ENCODE results near the gene ST3GAL5.
"Not testable (repeated sequence)": the region's sequence is repeated elsewhere in the genome, so short reads cannot be mapped to it uniquely, and the experiment has no call there.

ST3GAL5 gene

DNA sequence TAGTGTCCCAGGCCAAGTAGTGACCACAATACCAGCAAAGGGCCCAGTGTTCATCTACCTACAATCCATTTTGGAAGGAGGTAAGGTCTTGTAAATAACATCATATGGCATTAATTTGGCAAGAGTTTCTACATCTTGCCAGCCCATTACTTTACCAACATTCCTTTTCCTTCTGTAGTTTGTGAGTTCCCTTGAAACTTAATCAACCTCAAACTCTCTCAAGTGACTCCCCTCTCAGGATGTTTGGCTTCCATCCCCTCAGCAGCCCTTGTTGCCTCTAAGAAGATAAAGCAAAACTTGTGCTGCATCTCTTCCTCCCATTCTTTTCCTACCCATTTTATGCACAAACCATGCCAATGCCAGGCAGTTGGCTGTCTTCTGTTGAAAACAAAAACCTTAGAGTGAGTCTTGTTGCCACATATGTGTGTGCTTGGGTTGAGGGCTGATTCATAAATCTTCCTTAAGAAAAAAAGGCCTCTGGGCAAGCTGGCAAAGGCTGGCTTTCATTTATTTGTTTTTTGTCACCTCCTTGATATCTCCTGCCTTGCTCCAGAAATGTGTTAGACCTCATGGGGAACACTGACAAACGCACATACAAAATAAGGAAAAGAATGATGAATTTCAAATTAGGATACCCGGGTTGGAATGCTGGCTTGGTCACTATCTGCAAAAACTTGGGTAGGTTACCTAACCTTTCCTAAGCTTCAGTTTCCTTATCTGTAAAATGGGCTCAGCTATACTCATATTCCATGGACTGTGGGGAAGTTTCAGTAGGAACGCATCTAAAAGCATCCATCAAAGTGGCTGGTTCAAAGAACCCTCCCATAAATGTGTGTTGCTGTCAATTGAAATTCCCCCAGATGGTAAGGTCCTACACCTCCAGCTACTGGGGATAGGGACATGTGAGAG is 29.4 kb upstream of the ST3GAL5 start:
- no peak for DNase-seq

- DNase-seq = no peak
Observed at GRCh38 chr2:85915606-85916303, 27.0 kb upstream of the ST3GAL5 start.

DNA sequence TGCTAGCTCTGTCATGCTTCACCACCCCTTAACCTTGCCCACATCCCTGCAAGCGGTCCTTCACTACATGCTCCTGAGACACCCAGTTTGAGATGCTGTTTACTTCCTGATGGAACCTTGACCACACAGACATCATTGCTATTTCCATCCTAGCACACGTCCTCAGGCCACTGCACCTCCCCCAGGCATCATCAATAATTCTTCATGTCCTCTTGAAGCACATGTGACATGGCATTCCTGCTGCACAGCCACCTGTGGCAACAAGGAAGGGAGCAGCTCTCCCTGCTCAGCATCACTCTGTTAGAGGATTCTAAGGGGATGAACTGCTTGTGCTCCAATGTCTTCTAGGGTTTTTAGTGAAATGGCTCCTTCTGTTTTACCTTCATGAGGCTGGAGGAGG is 26.1 kb upstream of the ST3GAL5 start:
- no peak for DNase-seq

DNA sequence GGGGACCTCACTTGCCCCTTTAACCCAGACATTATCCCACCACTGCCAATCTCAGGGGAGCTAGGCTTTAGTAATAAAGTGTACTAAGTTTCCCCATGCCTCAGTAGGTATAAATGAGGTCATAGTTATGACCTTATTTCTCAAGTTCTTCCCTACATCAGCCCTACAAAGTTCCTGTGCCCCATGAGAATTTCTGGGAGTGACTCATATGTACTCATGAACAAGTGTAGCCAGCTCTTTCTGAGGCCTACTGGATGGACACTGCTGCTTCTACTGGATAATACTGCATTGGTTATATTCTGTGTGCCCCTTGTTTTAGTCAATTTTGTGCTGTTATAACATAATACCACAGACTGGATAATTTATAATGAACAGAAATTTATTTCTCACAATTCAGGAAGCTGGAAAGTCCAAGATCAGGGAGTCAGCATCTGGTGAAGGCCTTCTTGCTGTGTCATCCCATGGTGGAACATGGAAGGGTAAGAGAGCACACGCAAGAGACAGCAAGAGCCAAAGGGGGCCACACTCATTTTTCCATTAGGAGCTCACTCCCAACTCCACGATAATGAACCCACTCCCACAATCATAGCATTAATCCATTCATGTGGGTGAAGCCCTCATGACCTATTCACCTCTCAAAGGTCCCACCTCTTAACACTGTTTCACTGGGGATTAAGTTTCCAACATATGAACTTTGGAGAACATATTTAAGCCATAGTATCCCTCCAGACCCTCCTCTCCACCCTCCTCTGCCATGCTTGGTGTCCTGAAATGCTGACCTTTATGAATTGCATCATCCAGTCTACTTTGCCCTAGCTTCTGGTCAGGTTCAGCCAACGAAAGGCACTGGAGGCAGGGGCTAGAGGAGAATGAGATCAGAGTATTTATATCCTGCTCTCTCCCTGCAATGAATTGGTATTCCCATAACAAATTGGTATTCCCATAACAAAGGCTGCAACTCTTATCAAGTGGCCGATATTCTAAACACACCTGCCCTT is 25.4 kb upstream of the ST3GAL5 start:
- no peak for DNase-seq

- DNase-seq = no peak
Observed at GRCh38 chr2:85911814-85912692, 23.3 kb upstream of the ST3GAL5 start.

DNA sequence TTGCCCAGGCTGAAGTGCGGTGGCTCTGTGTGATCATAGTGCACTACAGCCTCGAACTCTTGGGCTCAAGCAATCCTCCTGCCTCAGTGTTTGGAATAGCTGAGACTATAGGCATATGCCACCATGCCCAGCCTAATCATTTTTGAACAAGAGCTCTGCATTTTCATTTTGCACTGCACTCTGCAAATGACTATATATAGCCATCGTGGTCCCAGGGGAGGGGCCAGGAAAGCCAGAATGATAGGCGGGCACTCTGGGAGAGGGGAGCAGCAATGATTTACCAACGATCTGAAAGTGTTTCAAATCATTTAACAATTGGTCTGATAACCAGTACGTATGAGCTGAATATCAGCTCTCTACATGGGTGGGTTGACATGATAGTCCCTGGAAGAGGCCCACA is 22.3 kb upstream of the ST3GAL5 start:
- no peak for DNase-seq

- no peak for DNase-seq
Observed at GRCh38 chr2:85909005-85909404, 20.2 kb upstream of the ST3GAL5 start.

- no peak for DNase-seq
Observed at GRCh38 chr2:85908506-85908905, 19.7 kb upstream of the ST3GAL5 start.

DNA sequence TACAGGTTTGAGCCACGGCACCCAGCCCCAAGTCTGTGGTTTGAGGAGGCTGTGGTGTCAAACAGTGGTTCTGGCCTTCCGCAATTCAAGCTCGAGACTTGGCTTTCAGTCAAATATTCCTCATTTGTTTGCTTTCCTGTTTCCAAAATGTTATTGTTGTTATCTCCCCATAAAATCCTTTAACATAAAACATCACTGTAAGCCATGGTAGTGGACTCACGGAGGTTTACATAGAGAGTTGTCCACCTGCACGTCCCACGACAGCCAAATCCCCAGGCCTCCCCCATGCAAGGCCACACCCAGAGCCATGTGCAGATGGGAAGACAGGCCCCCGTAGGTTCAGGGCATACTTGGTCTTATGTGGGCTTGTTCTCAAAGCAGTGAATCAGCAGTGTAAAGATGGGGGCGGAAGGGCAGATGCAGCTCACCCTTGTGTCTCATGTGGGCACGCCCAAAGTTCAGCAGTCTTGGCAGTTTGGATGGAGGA is 18.9 kb upstream of the ST3GAL5 start:
- DNase-seq = no peak

DNA sequence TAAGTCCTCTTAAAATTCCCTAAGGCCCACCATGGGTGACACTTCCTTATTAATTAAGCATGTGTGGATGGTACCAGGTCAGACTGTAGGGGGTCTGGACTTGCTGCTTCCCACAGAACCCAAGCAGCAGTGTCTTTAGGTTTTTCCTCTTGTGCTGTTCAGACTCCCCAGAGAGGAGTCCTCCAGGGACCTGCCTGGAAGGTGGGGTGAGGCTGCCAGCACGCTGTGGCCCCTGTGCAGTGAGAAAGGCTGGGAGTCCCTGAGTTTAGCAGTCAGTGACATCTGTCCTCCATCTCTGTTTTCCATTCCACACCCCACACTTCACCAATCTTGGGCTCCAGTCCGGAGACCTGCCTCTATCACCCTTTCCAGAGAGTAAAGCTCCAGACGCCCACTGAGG is 18.0 kb upstream of the ST3GAL5 start:
- no peak for DNase-seq

GRCh38 chr2:85905891-85906290 is 17.1 kb upstream of the ST3GAL5 start:
- no peak for DNase-seq

GRCh38 chr2:85905187-85905666 is 16.4 kb upstream of the ST3GAL5 start:
- no peak for DNase-seq

GRCh38 chr2:85903849-85904248 is 15.1 kb upstream of the ST3GAL5 start:
- DNase-seq = no peak

DNA sequence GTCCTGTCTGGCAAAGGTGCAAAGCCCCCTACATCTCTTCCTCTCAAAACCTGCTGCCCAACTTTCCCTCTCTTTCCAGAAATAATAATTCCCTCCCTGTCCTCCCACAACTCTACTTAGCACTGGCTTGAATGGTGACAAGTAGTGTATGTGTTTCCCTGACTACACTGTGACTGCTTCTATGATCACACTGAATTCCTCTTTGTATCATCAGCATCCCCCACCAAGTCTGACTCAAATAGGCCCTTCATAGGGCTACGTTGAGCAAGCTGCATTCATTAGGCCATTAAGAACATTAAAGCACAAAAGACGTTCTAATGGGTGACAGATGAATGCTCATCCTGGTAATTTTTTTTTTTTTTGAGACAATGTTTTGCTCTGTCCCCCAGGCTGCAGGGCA is 13.7 kb upstream of the ST3GAL5 start:
- no peak for DNase-seq

GRCh38 chr2:85901155-85901554 is 12.4 kb upstream of the ST3GAL5 start:
- DNase-seq = no peak

DNA sequence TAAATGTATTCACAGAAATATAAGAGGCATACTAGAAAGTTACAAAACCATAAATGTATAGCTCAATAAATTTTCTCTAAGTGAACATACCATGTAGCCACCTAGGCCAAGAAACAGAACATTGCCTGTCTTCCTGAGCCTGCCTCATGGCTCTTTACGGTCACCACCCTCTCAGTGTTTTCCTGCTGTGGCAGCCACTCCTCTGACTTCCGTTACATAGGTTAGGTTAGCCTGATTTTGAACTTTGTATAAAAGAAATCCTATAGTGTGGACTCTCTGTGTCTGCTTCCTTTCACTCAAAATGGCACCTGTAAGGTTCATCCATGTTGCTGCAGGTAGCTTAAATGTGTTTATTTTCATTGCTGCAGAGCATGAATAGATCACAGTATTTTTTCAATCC is 11.6 kb upstream of the ST3GAL5 start:
- DNase-seq = no peak

DNA sequence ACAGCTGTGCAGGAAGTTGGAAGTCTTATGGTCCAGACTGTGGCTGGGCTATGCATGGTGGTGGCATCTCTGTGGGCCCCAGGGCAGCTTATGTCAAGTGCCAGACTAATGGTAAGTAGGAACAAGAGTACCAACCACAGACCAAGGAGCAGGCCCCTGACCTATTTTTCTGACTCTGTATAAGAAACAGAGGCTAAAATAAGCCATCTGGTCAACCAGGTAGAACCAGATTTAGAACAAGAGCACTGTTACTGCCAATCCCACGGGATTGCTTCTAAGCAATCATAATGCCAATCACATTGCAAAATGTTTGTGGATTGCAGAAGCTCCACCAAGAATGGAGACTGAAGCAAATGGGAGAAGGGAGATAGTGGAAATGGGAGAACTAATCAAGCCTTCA is 11.1 kb upstream of the ST3GAL5 start:
- no peak for DNase-seq

DNA sequence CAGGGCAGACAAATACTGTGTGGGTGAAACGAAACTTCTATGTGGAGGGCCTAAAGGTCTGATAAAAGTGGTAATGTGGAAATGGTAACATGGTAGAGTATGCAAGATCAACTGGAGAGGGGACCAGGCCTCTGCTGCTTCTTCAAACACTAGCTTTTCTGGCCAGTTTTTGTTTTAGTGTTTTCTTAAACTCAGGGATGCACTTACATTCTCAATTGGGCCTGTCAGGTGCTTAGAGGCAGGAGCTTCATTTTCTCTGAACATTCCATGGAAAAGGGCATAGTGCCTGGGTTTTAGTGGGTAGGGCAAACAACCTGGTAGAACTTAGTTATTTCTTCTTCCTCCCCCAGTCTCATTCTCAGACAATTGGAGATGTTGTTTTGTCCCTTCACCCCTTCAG is 10.5 kb upstream of the ST3GAL5 start:
- DNase-seq = no peak

DNA sequence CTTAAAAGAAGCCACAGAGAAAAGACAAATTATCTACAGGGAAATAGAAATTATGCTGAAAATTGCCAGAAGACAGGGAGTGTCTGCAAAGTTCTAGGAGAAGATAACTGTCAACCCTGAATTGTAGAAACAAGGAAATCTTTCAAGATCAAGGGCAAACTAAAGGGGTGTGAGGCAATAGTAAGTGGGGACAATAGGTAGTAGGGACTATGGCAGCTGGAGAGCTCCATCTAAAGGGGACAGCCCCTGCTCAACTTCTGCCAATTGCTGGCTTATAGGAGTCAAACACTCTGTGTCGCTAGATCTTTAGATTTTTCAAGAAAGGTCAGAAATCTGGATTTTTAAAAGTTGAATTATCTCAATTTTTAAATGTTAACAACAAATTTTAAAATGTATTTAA is 10.1 kb upstream of the ST3GAL5 start:
- no peak for DNase-seq

DNA sequence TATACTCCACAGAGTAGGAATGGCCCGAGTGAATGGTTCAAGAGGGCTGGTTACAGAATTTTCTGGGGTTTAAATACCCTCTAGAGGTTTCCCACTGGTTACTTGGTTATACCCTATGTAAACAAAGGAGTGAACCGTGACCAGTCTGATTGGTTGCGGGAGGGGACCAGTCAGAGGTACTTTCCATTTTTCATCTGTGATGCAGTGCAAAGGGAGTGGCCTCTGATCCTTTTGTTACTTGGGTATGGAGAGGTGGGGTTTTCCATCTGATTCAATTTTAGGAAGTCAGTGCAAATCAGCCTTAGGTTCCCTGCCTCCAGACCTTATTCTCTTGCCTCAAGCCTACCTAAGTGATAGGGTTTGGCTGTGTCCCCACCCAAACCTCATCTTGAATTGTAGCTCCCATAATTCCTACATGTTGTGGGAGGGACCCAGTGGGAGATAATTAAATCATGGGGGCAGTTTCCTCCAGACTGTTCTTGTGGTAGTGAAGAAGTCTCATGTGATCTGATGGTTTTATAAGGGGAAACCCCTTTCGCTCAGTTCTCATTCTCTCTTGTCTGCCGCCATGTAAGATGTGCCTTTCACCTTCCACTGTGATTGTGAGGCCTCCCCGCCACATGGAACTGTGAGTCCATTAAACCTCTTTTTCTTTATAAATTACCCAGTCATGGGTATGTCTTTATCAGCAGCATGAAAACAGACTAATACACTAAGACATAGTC is 5.9 kb upstream of the ST3GAL5 start:
- not testable (repeated sequence) for DNase-seq

Data from stimulated activated CD4-positive, alpha-beta T cell treated with anti-CD3 and anti-CD28 coated beads, Interleukin-15, amount 100 ng/mL, for 24 hours (primary cell).